SK-N-SH treated with all-trans-retinoic acid at 6 μM for 48 hours (cell line): Measurements from ENCODE around the gene RUNDC3A.

Experiments
- CREB5 ChIP-seq: fragments of 250-450 bp; sonication (Bioruptor Pico); IDR thresholded peaks from 2 replicates; pipeline ENCODE4 v1.5.1; 2020; ENCODE audit warnings: low read depth, mild to moderate bottlenecking, moderate library complexity
- CSRNP3 ChIP-seq: fragments of 250-450 bp; sonication (Bioruptor Pico); IDR thresholded peaks from 2 replicates; pipeline ENCODE4 v1.5.1; 2021; ENCODE audit warnings: mild to moderate bottlenecking, moderate library complexity
- GLIS3 ChIP-seq: fragments of 250-450 bp; sonication (Bioruptor Pico); IDR thresholded peaks from 2 replicates; pipeline ENCODE4 v1.5.0; 2020; ENCODE audit warnings: mild to moderate bottlenecking, moderate library complexity
- OSR1 ChIP-seq: fragments of 250-450 bp; sonication (Bioruptor Pico); IDR thresholded peaks from 2 replicates; pipeline ENCODE4 v1.8.0; 2022; ENCODE audit warnings: moderate library complexity, mild to moderate bottlenecking, inconsistent platforms
- PATZ1 ChIP-seq: fragments of 250-450 bp; sonication (Bioruptor Pico); IDR thresholded peaks from 2 replicates; pipeline ENCODE4 v1.8.0; 2020; ENCODE audit warnings: mild to moderate bottlenecking, moderate library complexity, borderline replicate concordance
- TCF4 ChIP-seq: fragments of 250-450 bp; sonication (Bioruptor Pico); IDR thresholded peaks from 2 replicates; pipeline ENCODE4 v1.8.0; 2021; ENCODE audit warnings: mild to moderate bottlenecking, moderate library complexity, borderline replicate concordance
- ZC3H10 ChIP-seq: fragments of 250-450 bp; sonication (Bioruptor Pico); IDR thresholded peaks from 2 replicates; pipeline ENCODE4 v1.5.1; 2021; ENCODE audit warnings: mild to moderate bottlenecking, moderate library complexity

GRCh38 chr17:44345454-44346026 lies 37.1 kb downstream of the RUNDC3A start:
- TF ChIP-seq CSRNP3 (CRISPR knock-in tag) (no peak), PATZ1 (no peak), GLIS3 (CRISPR knock-in tag) (no peak), ZC3H10 (CRISPR knock-in tag) (no peak), TCF4 (CRISPR knock-in tag) (no peak), CREB5 (CRISPR knock-in tag) (no peak), OSR1 (CRISPR knock-in tag) (no peak)
